ENCODE measurements around the gene TLR3. TPM values are rescaled to one million over a fixed set of nuclear protein-coding genes. Genes with fewer than 3 reads are reported as not detected.

TLR3 gene
- total and polyA plus RNA-seq, 8 donors: 0.99 to 19.1 (median 7.6) TPM

DNA sequence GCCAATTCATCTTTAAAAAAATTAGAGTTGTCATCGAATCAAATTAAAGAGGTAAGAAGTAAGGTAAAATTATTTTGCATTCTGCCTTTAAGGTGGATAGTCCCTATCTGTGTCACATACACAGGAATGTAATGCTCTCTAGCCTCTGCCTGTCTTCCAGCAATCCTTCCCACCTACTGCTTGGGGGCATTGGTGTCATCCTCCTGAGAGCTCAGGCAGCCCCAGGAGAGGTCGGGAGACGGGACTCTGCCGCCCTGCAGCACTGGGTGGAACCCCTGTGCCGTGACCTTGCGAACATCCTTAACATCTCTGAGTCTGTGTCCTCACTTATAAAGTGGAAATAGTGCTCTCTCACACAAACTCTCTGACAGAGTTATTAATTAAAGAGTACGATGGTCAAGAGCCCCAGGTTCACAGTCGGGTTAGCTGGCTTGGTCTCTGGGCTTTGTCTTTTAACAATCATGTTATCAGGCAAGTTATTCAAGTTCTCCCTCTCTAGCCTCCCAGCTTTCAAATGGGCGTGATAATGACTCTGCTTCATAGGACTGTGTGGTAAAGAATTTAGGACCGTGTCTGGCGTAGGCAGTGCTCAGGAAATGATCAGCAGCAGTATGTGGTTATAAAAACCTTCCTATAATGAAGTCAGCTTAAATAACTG lies 10.2 kb downstream of the TLR3 start:
- H3K36me3 ChIP-seq: no peaks in the 10 kb centered on the region
- FAIRE-seq (no peak), ATAC-seq (peak in 3 of 4 donors; percentile 54 to 68 (median 61)), DNase-seq (no peak)
- 55 to 71% methylated on average over 11 of the region's 11 CpGs for WGBS, 2 donors
- TF ChIP-seq, protein P1, sequence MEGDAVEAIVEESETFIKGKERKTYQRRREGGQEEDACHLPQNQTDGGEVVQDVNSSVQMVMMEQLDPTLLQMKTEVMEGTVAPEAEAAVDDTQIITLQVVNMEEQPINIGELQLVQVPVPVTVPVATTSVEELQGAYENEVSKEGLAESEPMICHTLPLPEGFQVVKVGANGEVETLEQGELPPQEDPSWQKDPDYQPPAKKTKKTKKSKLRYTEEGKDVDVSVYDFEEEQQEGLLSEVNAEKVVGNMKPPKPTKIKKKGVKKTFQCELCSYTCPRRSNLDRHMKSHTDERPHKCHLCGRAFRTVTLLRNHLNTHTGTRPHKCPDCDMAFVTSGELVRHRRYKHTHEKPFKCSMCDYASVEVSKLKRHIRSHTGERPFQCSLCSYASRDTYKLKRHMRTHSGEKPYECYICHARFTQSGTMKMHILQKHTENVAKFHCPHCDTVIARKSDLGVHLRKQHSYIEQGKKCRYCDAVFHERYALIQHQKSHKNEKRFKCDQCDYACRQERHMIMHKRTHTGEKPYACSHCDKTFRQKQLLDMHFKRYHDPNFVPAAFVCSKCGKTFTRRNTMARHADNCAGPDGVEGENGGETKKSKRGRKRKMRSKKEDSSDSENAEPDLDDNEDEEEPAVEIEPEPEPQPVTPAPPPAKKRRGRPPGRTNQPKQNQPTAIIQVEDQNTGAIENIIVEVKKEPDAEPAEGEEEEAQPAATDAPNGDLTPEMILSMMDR (IDR thresholded peaks at IDR 0.05): no peak
- peak overlapping the region in 2 of 4 donors; percentile 50 to 52 for H3K27ac ChIP-seq
- intact Hi-C loops (cut with DNase I): loop anchor here in 1 of 3 donors (10.0 kb wide), 1 partner anchor 66 kb away; no protein-coding TSS in a partner anchor
- H3K9me3 ChIP-seq: no peaks in the 10 kb centered on the region
- H3K27me3 ChIP-seq: no peaks in the 10 kb centered on the region
- H3K4me1 ChIP-seq: peaks cover 0 to 5% (median 0%) of the 10 kb centered on the region in 3 donors
- H3K4me3 ChIP-seq: no peak overlapping the region

DNA sequence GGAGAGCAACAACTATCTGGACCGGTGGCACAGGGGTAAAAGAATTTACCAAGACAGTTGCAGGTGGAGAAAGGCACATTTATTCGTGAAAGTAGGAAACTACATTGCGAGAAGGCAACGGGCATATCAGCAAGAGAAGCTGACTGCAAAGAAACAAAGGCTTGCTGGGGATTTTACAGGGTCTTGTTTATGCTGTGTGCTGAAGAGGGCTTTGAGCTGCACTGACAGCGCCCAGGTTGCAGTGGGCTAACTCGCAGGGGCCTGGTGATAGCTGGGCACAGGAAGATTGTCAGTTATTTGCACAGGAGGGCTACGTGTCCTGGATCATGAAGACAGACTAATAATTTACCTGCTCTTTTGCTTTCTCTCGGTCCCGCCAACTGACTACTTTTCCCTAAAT lies 10.7 kb downstream of the TLR3 start:
- H3K27ac ChIP-seq: peak overlapping the region in 2 of 4 donors; percentile 50 to 52
- H3K36me3 ChIP-seq: no peaks in the 10 kb centered on the region
- FAIRE-seq: no peak
- H3K4me1 ChIP-seq: peaks cover 0 to 5% (median 0%) of the 10 kb centered on the region in 3 donors
- H3K27me3 ChIP-seq: no peaks in the 10 kb centered on the region
- ATAC-seq: no peak
- H3K9me3 ChIP-seq: no peaks in the 10 kb centered on the region
- TF ChIP-seq, protein P1 (IDR thresholded peaks at IDR 0.05): no peak
- intact Hi-C loops (cut with DNase I): loop anchor here in 1 of 3 donors (10.0 kb wide), 1 partner anchor 65 kb away; no protein-coding TSS in a partner anchor
- DNase-seq: no peak
- 70% methylated on average over 9 of the region's 9 CpGs for WGBS, 2 donors
- H3K4me3 ChIP-seq: no peak overlapping the region

DNA sequence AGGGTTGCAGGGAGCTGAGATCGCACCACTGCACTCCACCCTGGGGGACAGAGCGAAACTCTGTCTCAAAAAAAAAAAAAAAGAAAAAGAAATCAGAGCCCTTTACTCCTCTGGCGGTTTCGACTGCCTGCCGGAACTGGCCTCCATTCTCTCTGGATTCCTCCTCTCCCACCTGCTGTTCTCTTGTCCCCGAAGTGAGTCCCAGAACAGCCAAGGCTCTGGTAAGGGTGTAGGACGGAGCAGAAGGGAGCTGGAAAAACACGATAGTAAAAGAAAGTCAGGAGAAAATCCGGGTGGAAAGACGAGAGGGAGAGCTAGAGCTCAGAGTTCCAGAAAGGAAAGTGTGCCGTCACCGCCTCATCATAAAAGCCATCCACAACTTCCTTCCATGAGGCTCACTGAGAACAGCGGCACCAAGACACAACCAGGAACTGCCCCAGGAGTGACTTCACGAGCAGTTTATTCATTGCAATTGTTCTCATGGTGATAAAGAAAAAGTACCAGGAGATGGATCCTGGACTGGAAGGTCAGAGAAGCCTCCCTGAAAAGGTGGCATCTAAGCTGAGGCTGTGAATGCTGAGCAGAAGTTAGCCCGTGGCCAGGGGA lies 12.3 kb downstream of the TLR3 start:
- Histone ChIP-seq H3K9me3 (no peaks in the 10 kb centered on the region), H3K27ac (no peak overlapping the region), H3K4me1 (peaks cover 0 to 5% (median 0%) of the 10 kb centered on the region in 3 donors), H3K4me3 (no peak overlapping the region), H3K36me3 (no peaks in the 10 kb centered on the region), H3K27me3 (no peaks in the 10 kb centered on the region)
- TF ChIP-seq, protein P1 (IDR thresholded peaks at IDR 0.05): no peak
- FAIRE-seq (no peak), DNase-seq (no peak), ATAC-seq (no peak)
- intact Hi-C loops (cut with DNase I): no loop called here
- 92 to 95% methylated on average over 15 of the region's 15 CpGs for WGBS, 2 donors

DNA sequence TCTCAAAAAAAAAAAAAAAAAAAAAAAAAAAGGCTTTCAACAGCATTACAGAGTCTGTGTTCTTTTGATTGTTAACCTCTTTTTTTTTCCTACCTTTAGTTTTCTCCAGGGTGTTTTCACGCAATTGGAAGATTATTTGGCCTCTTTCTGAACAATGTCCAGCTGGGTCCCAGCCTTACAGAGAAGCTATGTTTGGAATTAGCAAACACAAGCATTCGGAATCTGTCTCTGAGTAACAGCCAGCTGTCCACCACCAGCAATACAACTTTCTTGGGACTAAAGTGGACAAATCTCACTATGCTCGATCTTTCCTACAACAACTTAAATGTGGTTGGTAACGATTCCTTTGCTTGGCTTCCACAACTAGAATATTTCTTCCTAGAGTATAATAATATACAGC lies 13.3 kb downstream of the TLR3 start:
- intact Hi-C loops (cut with DNase I): no loop called here
- Histone ChIP-seq H3K4me3 (no peak overlapping the region), H3K4me1 (peaks cover 0 to 5% (median 0%) of the 10 kb centered on the region in 3 donors), H3K9me3 (no peaks in the 10 kb centered on the region), H3K36me3 (no peaks in the 10 kb centered on the region), H3K27me3 (no peaks in the 10 kb centered on the region), H3K27ac (no peak overlapping the region)
- 81 to 83% methylated on average over 4 of the region's 4 CpGs for WGBS, 2 donors
- FAIRE-seq (no peak), ATAC-seq (no peak), DNase-seq (no peak)
- TF ChIP-seq, protein P1 (IDR thresholded peaks at IDR 0.05): no peak

DNA sequence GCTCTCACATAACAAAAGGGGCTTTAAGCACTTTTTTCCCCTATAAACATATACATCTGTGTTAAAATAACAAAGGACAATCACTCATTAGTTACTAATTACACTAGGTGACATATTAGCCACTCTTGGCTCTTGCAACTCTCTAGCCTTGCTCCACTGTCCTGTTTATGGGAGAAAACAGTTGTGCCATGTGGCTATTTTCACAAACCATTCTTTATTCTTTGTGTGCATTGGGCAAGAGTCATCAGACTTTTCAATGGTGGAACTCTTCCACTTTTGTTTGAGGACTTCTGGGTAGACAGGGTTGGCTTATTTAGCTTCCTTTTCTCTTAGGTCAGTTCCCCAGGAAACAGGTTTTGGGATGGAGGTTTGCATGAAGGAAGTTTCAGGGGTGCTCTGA lies 19.6 kb downstream of the TLR3 start:
- FAIRE-seq (no peak), ATAC-seq (peak; percentile 72 to 90 (median 82)), DNase-seq (no peak)
- Histone ChIP-seq H3K36me3 (no peaks in the 10 kb centered on the region), H3K9me3 (no peaks in the 10 kb centered on the region), H3K27ac (peak overlapping the region; percentile 8 to 47 (median 27)), H3K4me1 (peaks cover 0 to 5% (median 5%) of the 10 kb centered on the region in 3 donors), H3K4me3 (no peak overlapping the region), H3K27me3 (no peaks in the 10 kb centered on the region)
- intact Hi-C loops (cut with DNase I): no loop called here
- TF ChIP-seq, protein P1 (IDR thresholded peaks at IDR 0.05): no peak
